Liver (tissue), 9 donors: Measurements from ENCODE around the gene MLXIP. TPM values are rescaled to one million over a fixed set of nuclear protein-coding genes. Genes with fewer than 3 reads are reported as not detected.
A peak's percentile ranks its signal among the peaks of the same experiment; 100 is the strongest.
"Not testable (repeated sequence)": the region's sequence is repeated elsewhere in the genome, so short reads cannot be mapped to it uniquely, and the experiment has no call there.

Experiments
- DNase-seq: peaks from one replicate; pipeline ENCODE4 v3.0.0-alpha.2; 2017; ENCODE audit warnings: low spot score
- H3K27ac ChIP-seq, 2 donors: one replicate each; pipeline ENCODE4 v1.7.0; 2013; ENCODE audit warnings: inconsistent platforms in 2 of 2, low read length in 2 of 2, control low read depth in 1 of 2, low read depth in 1 of 2, mild to moderate bottlenecking in 1 of 2
- H3K27me3 ChIP-seq, 4 donors: one replicate each; pipeline versions ENCODE4 v1.6.1 to v1.7.0; 2013; ENCODE audit warnings: low read length in 3 of 4, inconsistent platforms in 1 of 4, mild to moderate bottlenecking in 1 of 4, moderate library complexity in 1 of 4; ENCODE audit not compliant: control insufficient read depth in 4 of 4, insufficient read depth in 4 of 4
- H3K36me3 ChIP-seq, 4 donors: one replicate each; pipeline versions ENCODE4 v1.6.1 to v1.7.0; 2013; ENCODE audit warnings: low read length in 3 of 4, mild to moderate bottlenecking in 3 of 4, low read depth in 1 of 4, moderate library complexity in 1 of 4; ENCODE audit not compliant: control insufficient read depth in 4 of 4, insufficient read depth in 3 of 4
- H3K4me1 ChIP-seq, 4 donors: one replicate each; pipeline versions ENCODE4 v1.6.1 to v1.7.0; 2013; ENCODE audit warnings: low read length in 3 of 4, mild to moderate bottlenecking in 3 of 4, moderate library complexity in 1 of 4; ENCODE audit not compliant: control insufficient read depth in 4 of 4, insufficient read depth in 4 of 4
- H3K4me3 ChIP-seq, 3 donors: one replicate each; pipeline versions ENCODE4 v1.6.1 to v1.7.0; 2013; ENCODE audit warnings: low read length in 3 of 3, control low read depth in 1 of 3, low read depth in 1 of 3, mild to moderate bottlenecking in 1 of 3
- H3K9ac ChIP-seq, 2 donors: one replicate each; pipeline ENCODE4 v1.7.0; 2013; ENCODE audit warnings: low read length in 2 of 2, mild to moderate bottlenecking in 2 of 2, moderate library complexity in 2 of 2, control low read depth in 1 of 2, low read depth in 1 of 2
- H3K9me3 ChIP-seq, 4 donors: one replicate each; pipeline versions ENCODE4 v1.6.1 to v1.7.0; 2013; ENCODE audit warnings: low read length in 3 of 4; ENCODE audit not compliant: control insufficient read depth in 4 of 4
- ATF3 ChIP-seq: IDR thresholded peaks from 2 replicates; pipeline ENCODE4 v1.6.1; 2016; ENCODE audit warnings: antibody characterized with exemption
- EGR1 ChIP-seq, 2 donors: IDR thresholded peaks; 2 replicates each; pipeline ENCODE4 v1.6.1; 2016 to 2018; ENCODE audit warnings: antibody characterized with exemption in 2 of 2, low read depth in 2 of 2
- FOXA1 ChIP-seq: IDR thresholded peaks from 2 replicates; pipeline ENCODE4 v1.6.1; 2016; ENCODE audit warnings: antibody characterized with exemption
- FOXA2 ChIP-seq: IDR thresholded peaks from 2 replicates; pipeline ENCODE4 v1.6.1; 2016; ENCODE audit warnings: antibody characterized with exemption
- GABPA ChIP-seq, 2 donors: IDR thresholded peaks in 1 of 2; conservative IDR thresholded peaks in 1 of 2; 2 replicates each; pipeline ENCODE4 v1.6.1; 2016; ENCODE audit warnings: antibody characterized with exemption in 2 of 2, mild to moderate bottlenecking in 1 of 2, moderate library complexity in 1 of 2
- HNF4A ChIP-seq, 2 donors: conservative IDR thresholded peaks; 2 replicates each; pipeline ENCODE4 v1.6.1; 2016; ENCODE audit warnings: antibody characterized with exemption in 2 of 2, mild to moderate bottlenecking in 2 of 2
- HNF4G ChIP-seq: IDR thresholded peaks from 2 replicates; pipeline ENCODE4 v1.6.1; 2016; ENCODE audit warnings: antibody characterized with exemption
- MAX ChIP-seq: IDR thresholded peaks from 2 replicates; pipeline ENCODE4 v1.6.1; 2016; ENCODE audit warnings: antibody characterized with exemption
- NR2F2 ChIP-seq: IDR thresholded peaks from 2 replicates; pipeline ENCODE4 v1.6.1; 2016; ENCODE audit warnings: antibody characterized with exemption
- RAD21 ChIP-seq, 2 donors: IDR thresholded peaks; 2 replicates each; pipeline ENCODE4 v1.6.1; 2016; ENCODE audit warnings: antibody characterized with exemption in 2 of 2, mild to moderate bottlenecking in 2 of 2
- RXRA ChIP-seq, 2 donors: IDR thresholded peaks; 2 replicates each; pipeline ENCODE4 v1.6.1; 2017 to 2018; ENCODE audit warnings: antibody characterized with exemption in 2 of 2, mild to moderate bottlenecking in 1 of 2
- SP1 ChIP-seq: IDR thresholded peaks from 2 replicates; pipeline ENCODE4 v1.6.1; 2018; ENCODE audit warnings: antibody characterized with exemption, mild to moderate bottlenecking
- TAF1 ChIP-seq: conservative IDR thresholded peaks from 2 replicates; pipeline ENCODE4 v1.6.1; 2016; ENCODE audit warnings: antibody characterized with exemption, mild to moderate bottlenecking
- WGBS: extraction: QIAGEN DNeasy Blood & Tissue Kit; methylation state at CpG from one replicate; pipeline ENCODE4 v1.1.7; 2013; 5-methylcytosine and 5-hydroxymethylcytosine counted together
- polyA plus RNA-seq, 2 donors: library from polyadenylated mRNA; stranded (reverse) in 1 of 2; unstranded in 1 of 2; fragments of 200-250 nt in 1 of 2; fragments of >200 nt in 1 of 2; fragmentation: Nextera tagmentation in 1 of 2; extraction: Ambion mirVana in 1 of 2; gene quantifications; one replicate each; pipeline versions ENCODE4 v1.2.1 to v1.2.3, GENCODE V29; 2013 to 2015
- total RNA-seq, 2 donors: library from RNA; depleted of rRNA; stranded (reverse); fragments of >200 nt; gene quantifications; one replicate each; pipeline ENCODE4 v1.2.3, GENCODE V29; 2014
- TF ChIP-seq, protein P1 (sequence below): IDR thresholded peaks from 2 replicates; pipeline ENCODE4 v1.6.1; 2016; ENCODE audit warnings: antibody characterized with exemption
- donor health status: healthy.
- donor health status: healthy.
- donor health status: healthy.
- donor health status: healthy.
- donor health status: healthy.

MLXIP gene
- total and polyA plus RNA-seq, 4 donors: 10.6 to 19.5 (median 11.0) TPM

- DNase-seq: no peak
- H3K27ac ChIP-seq: no peak overlapping the region
- peaks cover 0 to 9% (median 6%) of the 10 kb centered on the region in 4 donors for H3K4me1 ChIP-seq
- no peaks in the 10 kb centered on the region for H3K9me3 ChIP-seq
- H3K9ac ChIP-seq: no peak overlapping the region
- no peaks in the 10 kb centered on the region for H3K36me3 ChIP-seq
- no peak overlapping the region for H3K4me3 ChIP-seq
- H3K27me3 ChIP-seq: no peaks in the 10 kb centered on the region
- TF ChIP-seq HNF4G (peak; percentile 41), HNF4A (conservative IDR thresholded peaks at IDR 0.05) (peak; percentile 52 to 90), GABPA (IDR thresholded peaks at IDR 0.05 in 1 of 2, conservative IDR thresholded peaks at IDR 0.05 in 1 of 2) (no peak), RXRA (IDR thresholded peaks at IDR 0.05) (peak; percentile 64 to 72), RAD21 (IDR thresholded peaks at IDR 0.05) (no peak), NR2F2 (peak; percentile 40), TAF1 (no peak)
- 63% methylated on average over 17 of the region's 17 CpGs for WGBS
Observed at GRCh38 chr12:122172262-122172939, 93.8 kb downstream of the MLXIP start.

- H3K27me3 ChIP-seq: no peaks in the 10 kb centered on the region
- H3K9ac ChIP-seq: no peak within 1 kb of the TSS
- TF ChIP-seq HNF4G: no peak
- no peak for TF ChIP-seq FOXA1
- TF ChIP-seq EGR1 (IDR thresholded peaks at IDR 0.05; ENCODE audit: low read depth in 2 of 2): no peak
- no peak for TF ChIP-seq FOXA2
- no peak for TF ChIP-seq ATF3
- TF ChIP-seq SP1: no peak
- no peak for TF ChIP-seq NR2F2
- no peak for TF ChIP-seq HNF4A (conservative IDR thresholded peaks at IDR 0.05)
- no peak for TF ChIP-seq MAX
- TF ChIP-seq, protein P1, sequence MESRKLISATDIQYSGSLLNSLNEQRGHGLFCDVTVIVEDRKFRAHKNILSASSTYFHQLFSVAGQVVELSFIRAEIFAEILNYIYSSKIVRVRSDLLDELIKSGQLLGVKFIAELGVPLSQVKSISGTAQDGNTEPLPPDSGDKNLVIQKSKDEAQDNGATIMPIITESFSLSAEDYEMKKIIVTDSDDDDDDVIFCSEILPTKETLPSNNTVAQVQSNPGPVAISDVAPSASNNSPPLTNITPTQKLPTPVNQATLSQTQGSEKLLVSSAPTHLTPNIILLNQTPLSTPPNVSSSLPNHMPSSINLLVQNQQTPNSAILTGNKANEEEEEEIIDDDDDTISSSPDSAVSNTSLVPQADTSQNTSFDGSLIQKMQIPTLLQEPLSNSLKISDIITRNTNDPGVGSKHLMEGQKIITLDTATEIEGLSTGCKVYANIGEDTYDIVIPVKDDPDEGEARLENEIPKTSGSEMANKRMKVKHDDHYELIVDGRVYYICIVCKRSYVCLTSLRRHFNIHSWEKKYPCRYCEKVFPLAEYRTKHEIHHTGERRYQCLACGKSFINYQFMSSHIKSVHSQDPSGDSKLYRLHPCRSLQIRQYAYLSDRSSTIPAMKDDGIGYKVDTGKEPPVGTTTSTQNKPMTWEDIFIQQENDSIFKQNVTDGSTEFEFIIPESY: no peak
- TF ChIP-seq RXRA (IDR thresholded peaks at IDR 0.05): no peak
- no peak for TF ChIP-seq RAD21 (IDR thresholded peaks at IDR 0.05)
- H3K4me3 ChIP-seq: no peak within 1 kb of the TSS
- no peaks in the 10 kb centered on the region for H3K36me3 ChIP-seq
- WGBS: 93% methylated on average over 17 of the region's 17 CpGs
- no peak for DNase-seq
- H3K27ac ChIP-seq: no peak within 1 kb of the TSS
- H3K4me1 ChIP-seq: peaks cover 0 to 9% (median 8%) of the 10 kb centered on the region in 4 donors
- H3K9me3 ChIP-seq: no peaks in the 10 kb centered on the region
Observed at GRCh38 chr12:122174155-122174845, 95.7 kb downstream of the MLXIP start, which contains the start of gene IL31. TSS of gene IL31 (minus strand) at chr12:122174221. CDS start at chr12:122174172, 49 bp downstream.

DNA sequence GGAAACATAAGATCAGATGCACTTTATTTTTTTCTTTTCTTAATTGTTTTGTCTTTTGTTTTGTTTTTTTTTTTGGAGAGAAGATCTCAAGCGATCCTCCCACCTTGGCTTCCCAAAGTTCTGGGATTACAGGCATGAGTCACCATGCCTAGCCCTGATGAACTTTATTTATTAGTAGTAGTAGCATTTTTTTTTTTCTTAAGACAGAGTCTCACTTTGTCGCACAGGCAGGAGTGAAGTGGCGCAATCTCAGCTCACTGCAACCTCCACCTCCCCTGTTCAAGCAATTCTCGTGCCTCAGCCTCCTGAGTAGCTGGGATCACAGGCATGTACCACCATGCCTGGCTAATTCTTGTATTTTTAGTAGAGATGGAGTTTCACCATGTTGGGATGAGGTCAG lies 97.9 kb downstream of the MLXIP start:
- H3K4me1 ChIP-seq, H3K27me3 ChIP-seq, H3K9ac ChIP-seq, DNase-seq, H3K36me3 ChIP-seq, H3K9me3 ChIP-seq, H3K27ac ChIP-seq, H3K4me3 ChIP-seq: not testable (repeated sequence)
- 93% methylated on average over 4 of the region's 4 CpGs for WGBS
